Epithelial cell of proximal tubule (primary cell): ENCODE results near the gene GPR3. TPM values are rescaled to one million over a fixed set of nuclear protein-coding genes. Genes with fewer than 3 reads are reported as not detected.

Source experiments
- DNase-seq: peaks from one replicate; pipeline ENCODE4 v3.0.0-alpha.2; 2011; ENCODE audit warnings: low read depth
- H3K4me3 ChIP-seq: 2 replicates; pipeline ENCODE4 v1.5.1; 2011; ENCODE audit warnings: low read depth, mild to moderate bottlenecking, low read length
- total RNA-seq: library from RNA; depleted of rRNA; stranded (reverse); fragments of >200 nt; gene quantifications from 2 replicates; pipeline ENCODE4 v1.2.3, GENCODE V29; 2015
- TF ChIP-seq, protein P1 (sequence below): conservative IDR thresholded peaks from 2 replicates; pipeline ENCODE4 v1.5.1; 2012; ENCODE audit warnings: low read depth, mild to moderate bottlenecking, low read length

Gene GPR3
- total RNA-seq, 1 donor from 2014 or later: 3.0 TPM

DNA sequence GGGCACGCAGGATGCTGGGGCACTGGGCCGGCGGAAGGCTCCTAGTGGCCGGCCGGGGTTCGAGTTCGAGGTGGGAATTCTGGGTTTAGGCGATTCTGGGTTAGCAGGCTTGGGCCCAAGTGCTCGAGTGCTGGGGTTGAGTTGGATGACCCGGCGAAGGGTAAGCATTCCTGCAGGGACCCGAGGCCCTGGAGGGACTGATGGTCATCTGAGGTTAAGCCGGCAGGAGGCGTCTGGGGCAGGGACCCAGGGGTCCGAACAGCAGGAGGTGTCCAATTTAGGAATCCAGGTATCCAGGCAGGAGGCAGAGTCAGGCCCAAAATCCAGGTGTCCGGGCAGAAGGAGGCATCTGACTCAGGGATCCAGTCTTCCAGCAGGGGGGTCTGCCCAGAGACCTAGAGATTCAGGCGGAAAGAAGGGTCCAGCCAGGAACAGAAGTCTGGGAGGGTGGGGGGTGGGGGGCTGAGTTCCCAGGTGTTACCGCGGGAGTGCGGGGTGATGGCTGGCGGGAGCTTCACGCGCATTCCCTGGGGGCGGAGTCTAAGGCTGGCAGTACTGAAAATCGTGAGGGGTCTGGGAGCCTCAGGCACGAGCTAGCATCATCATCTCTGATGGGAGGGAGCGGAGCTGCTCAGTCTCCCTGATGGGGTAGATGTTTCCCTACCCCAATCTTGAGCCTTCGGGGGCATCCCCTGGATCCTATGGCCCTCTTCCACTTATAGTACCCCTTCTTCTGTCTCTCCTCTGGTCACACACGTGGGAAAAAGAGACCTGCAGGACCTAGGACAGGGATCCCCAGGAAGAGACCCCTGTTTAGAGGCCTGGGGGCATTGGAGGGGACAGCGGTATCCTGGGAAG is 585 bp downstream of the GPR3 start:
- TF ChIP-seq, protein P1, sequence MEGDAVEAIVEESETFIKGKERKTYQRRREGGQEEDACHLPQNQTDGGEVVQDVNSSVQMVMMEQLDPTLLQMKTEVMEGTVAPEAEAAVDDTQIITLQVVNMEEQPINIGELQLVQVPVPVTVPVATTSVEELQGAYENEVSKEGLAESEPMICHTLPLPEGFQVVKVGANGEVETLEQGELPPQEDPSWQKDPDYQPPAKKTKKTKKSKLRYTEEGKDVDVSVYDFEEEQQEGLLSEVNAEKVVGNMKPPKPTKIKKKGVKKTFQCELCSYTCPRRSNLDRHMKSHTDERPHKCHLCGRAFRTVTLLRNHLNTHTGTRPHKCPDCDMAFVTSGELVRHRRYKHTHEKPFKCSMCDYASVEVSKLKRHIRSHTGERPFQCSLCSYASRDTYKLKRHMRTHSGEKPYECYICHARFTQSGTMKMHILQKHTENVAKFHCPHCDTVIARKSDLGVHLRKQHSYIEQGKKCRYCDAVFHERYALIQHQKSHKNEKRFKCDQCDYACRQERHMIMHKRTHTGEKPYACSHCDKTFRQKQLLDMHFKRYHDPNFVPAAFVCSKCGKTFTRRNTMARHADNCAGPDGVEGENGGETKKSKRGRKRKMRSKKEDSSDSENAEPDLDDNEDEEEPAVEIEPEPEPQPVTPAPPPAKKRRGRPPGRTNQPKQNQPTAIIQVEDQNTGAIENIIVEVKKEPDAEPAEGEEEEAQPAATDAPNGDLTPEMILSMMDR: peak; percentile 40
- DNase-seq: no peak
- peak overlapping the region; percentile 77 for H3K4me3 ChIP-seq

GRCh38 chr1:27393641-27394281 is 1.3 kb downstream of the GPR3 start:
- no peak overlapping the region for H3K4me3 ChIP-seq
- TF ChIP-seq, protein P1: no peak
- no peak for DNase-seq

- no peak overlapping the region for H3K4me3 ChIP-seq
- TF ChIP-seq, protein P1: no peak
- no peak for DNase-seq
These were observed 1.8 kb downstream of the GPR3 start for GRCh38 chr1:27394282-27394658.

- no peak overlapping the region for H3K4me3 ChIP-seq
- TF ChIP-seq, protein P1: no peak
- DNase-seq: no peak
These were observed 2.5 kb downstream of the GPR3 start for GRCh38 chr1:27394925-27395324.

DNA sequence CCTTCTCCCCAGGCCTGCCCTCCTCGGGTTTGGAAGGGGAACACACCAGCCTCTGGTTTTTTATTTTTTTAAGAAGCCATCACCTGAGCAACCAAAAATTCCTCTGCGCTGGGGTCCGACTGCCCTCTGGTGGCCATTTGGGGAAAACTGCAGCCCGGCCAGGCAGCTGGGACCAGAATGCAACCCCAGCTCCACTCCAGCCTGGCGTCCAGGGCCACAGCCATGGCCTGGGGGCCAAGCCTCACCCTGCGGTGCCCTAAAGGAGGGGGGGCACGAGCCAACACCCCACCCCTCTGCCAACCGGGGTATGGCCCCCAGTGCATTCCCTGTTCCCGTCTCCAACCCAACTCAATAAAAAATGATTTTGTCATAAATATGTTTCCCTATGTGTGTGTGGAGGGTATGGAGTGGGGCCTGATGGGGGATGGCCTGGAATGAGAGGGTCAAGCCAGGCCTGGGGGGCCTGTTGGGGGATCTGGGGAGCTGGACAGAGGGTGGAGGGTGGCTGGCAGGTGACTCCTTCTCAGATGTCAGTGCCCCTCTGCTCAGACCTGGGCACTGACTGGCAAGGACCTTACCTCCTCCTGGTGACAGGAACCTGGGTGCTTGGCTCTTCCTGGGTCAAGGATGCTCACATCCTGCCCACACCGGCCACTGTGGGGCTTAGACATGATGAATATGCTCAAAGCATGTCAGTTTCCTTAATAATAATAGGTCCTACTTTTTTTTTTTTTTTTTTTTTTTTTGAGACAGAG is 3.2 kb downstream of the GPR3 start:
- DNase-seq: no peak
- H3K4me3 ChIP-seq: no peak overlapping the region
- TF ChIP-seq, protein P1: peak; percentile 94

GRCh38 chr1:27397110-27397509 is 4.7 kb downstream of the GPR3 start:
- no peak for DNase-seq
- no peak overlapping the region for H3K4me3 ChIP-seq
- TF ChIP-seq, protein P1: no peak
